K562 (cell line): Measurements from ENCODE around the gene KASH5. TPM values are rescaled to one million over a fixed set of nuclear protein-coding genes. Genes with fewer than 3 reads are reported as not detected.

Experiments
- ATAC-seq: fragments of 200-7000 bp; cut with Tn5 transposase; 3 replicates; pipeline ENCODE4 v1.9.1; 2020; ENCODE audit warnings: moderate library complexity
- BruUV-seq: library from RNA; stranded (reverse); fragments of 400-500 nt; replicated peaks from 2 replicates; lab custom pipeline; 2021; lab: Mats Ljungman, UMichigan
- CTCF ChIA-PET: fragments of 300-600 bp; formaldehyde crosslinking; extraction: SDS; loops from one replicate; lab custom pipeline; 2021; ENCODE audit warnings: low intra/inter-chr PET ratio; lab: Yijun Ruan, JAX
- POLR2A ChIA-PET: fragments of 300-600, 350-650 bp; sonication (Branson Sonifier 250); formaldehyde crosslinking; extraction: SDS; loops from one replicate; lab custom pipeline; 2021; ENCODE audit warnings: antibody characterized with exemption, inconsistent platforms; lab: Yijun Ruan, JAX
- DNase-seq, 4 experiments: peaks; one replicate each; pipeline versions ENCODE4 v3.0.0 to v3.0.0-alpha.2; 2011 to 2018; ENCODE audit warnings: low spot score in 3 of 4, mixed read lengths in 3 of 4; ENCODE audit errors: extremely low read depth in 1 of 4
- FAIRE-seq: peaks from 2 replicates; lab custom pipeline; 2011; peaks lifted over from hg19 to GRCh38; lab: Jason Lieb, UNC
- H2AFZ ChIP-seq: 2 replicates; pipeline ENCODE4 v1.6.0; 2011; ENCODE audit warnings: low read depth, low read length, control low read depth, inconsistent platforms
- H3K27ac ChIP-seq: fragments of 200-600 bp; 3 replicates; pipeline ENCODE4 v1.8.0; 2011; ENCODE audit warnings: low read depth, mild to moderate bottlenecking, control low read depth, inconsistent platforms, low read length, moderate library complexity, mixed read lengths; ENCODE audit errors: extremely low read depth
- H3K27me3 ChIP-seq, 2 experiments: fragments of 300-600 bp in 1 of 2; 2 replicates in 1 of 2; 3 replicates in 1 of 2; pipeline versions ENCODE4 v1.6.0 to v1.8.0; 2011; ENCODE audit warnings: inconsistent platforms in 2 of 2, low read length in 2 of 2, mild to moderate bottlenecking in 1 of 2, mixed read lengths in 1 of 2, moderate library complexity in 1 of 2; ENCODE audit not compliant: control insufficient read depth in 2 of 2, insufficient read depth in 2 of 2
- H3K36me3 ChIP-seq: fragments of 300-600 bp; 3 replicates; pipeline ENCODE4 v1.8.0; 2011; ENCODE audit warnings: mild to moderate bottlenecking, low read length, inconsistent platforms; ENCODE audit not compliant: control insufficient read depth, insufficient read depth
- H3K4me1 ChIP-seq, 2 experiments: fragments of 200-600 bp in 1 of 2; replicated peaks in 1 of 2; 2 replicates in 1 of 2; 3 replicates in 1 of 2; pipeline versions ENCODE4 v1.5.1 to v1.8.0; 2011; ENCODE audit warnings: inconsistent platforms in 2 of 2, low read length in 2 of 2, mild to moderate bottlenecking in 1 of 2, mixed read lengths in 1 of 2, moderate library complexity in 1 of 2; ENCODE audit not compliant: control insufficient read depth in 2 of 2, insufficient read depth in 2 of 2
- H3K4me2 ChIP-seq: 2 replicates; pipeline ENCODE4 v1.6.1; 2011; ENCODE audit warnings: low read length, control low read depth, inconsistent platforms, mixed read lengths; ENCODE audit not compliant: insufficient read depth
- H3K4me3 ChIP-seq: fragments of 200-600 bp; sonication (generic), shearing (Covaris generic); 2 replicates; pipeline ENCODE4 v1.5.1; 2016; ENCODE audit warnings: control low read depth, inconsistent platforms
- H3K79me2 ChIP-seq: fragments of 200-600 bp; 3 replicates; pipeline ENCODE4 v1.8.0; 2011; ENCODE audit warnings: low read length, inconsistent platforms; ENCODE audit not compliant: control insufficient read depth, insufficient read depth
- H3K9ac ChIP-seq, 2 experiments: 2 replicates each; pipeline versions ENCODE4 v1.6.0 to v1.6.1; 2011; ENCODE audit warnings: low read depth in 2 of 2, low read length in 2 of 2, control low read depth in 1 of 2, inconsistent platforms in 1 of 2, mild to moderate bottlenecking in 1 of 2, mixed read lengths in 1 of 2; ENCODE audit not compliant: insufficient read depth in 1 of 2
- H3K9me1 ChIP-seq: one replicate; pipeline ENCODE4 v1.6.0; 2011; ENCODE audit warnings: inconsistent platforms, mild to moderate bottlenecking, low read length, moderate library complexity; ENCODE audit not compliant: control insufficient read depth, insufficient read depth
- H3K9me3 ChIP-seq: replicated peaks from 2 replicates; pipeline ENCODE4 v1.5.1; 2011; ENCODE audit warnings: low read depth, low read length, inconsistent platforms; ENCODE audit not compliant: control insufficient read depth, insufficient read depth
- H4K20me1 ChIP-seq: replicated peaks from 2 replicates; pipeline ENCODE4 v1.6.1; 2011; ENCODE audit warnings: low read length, inconsistent platforms, mixed read lengths; ENCODE audit not compliant: control insufficient read depth, insufficient read depth
- ARID1B ChIP-seq: fragments of 450-650 bp; IDR thresholded peaks from 2 replicates; pipeline ENCODE4 v1.6.1; 2016; ENCODE audit warnings: antibody characterized with exemption, mild to moderate bottlenecking, inconsistent platforms
- ARNT ChIP-seq, 2 experiments: fragments of 450-650 bp; IDR thresholded peaks; 2 replicates each; pipeline ENCODE4 v1.6.1; 2016; ENCODE audit warnings: mild to moderate bottlenecking in 1 of 2
- FOXP4 ChIP-seq: sonication (generic); formaldehyde crosslinking; IDR thresholded peaks from 2 replicates; pipeline ENCODE4 v1.8.0; 2022; ENCODE audit warnings: mild to moderate bottlenecking, missing genetic modification reagents, borderline replicate concordance
- GTF2A2 ChIP-seq: IDR thresholded peaks from 2 replicates; pipeline ENCODE4 v1.6.1; 2016; ENCODE audit warnings: mild to moderate bottlenecking, missing genetic modification characterization, missing compliant biosample characterization
- JUND ChIP-seq, 2 experiments: IDR thresholded peaks; 2 replicates in 1 of 2; 3 replicates in 1 of 2; pipeline ENCODE4 v1.6.1; 2011; ENCODE audit warnings: borderline replicate concordance in 2 of 2, low read depth in 2 of 2, low read length in 2 of 2, improper control_type of control experiment in 1 of 2, missing biosample characterization in 1 of 2, missing genetic modification characterization in 1 of 2, missing genetic modification reagents in 1 of 2
- L3MBTL2 ChIP-seq: fragments of 450-650 bp; IDR thresholded peaks from 2 replicates; pipeline ENCODE4 v1.6.1; 2016; ENCODE audit warnings: mild to moderate bottlenecking, moderate library complexity
- NFE2 ChIP-seq: IDR thresholded peaks from 2 replicates; pipeline ENCODE4 v1.6.1; 2014; ENCODE audit warnings: antibody characterized with exemption, low read depth
- RBFOX2 ChIP-seq: fragments of 200-400 bp; formaldehyde crosslinking; IDR thresholded peaks from 2 replicates; pipeline ENCODE4 v1.6.1; 2017; ENCODE audit warnings: low read depth, mild to moderate bottlenecking, low read length, moderate library complexity
- STAT5A ChIP-seq: IDR thresholded peaks from 2 replicates; pipeline ENCODE4 v1.6.1; 2012; ENCODE audit warnings: low read length, inconsistent platforms, borderline replicate concordance
- TSC22D4 ChIP-seq: fragments of 450-650 bp; IDR thresholded peaks from 2 replicates; pipeline ENCODE4 v1.6.1; 2016; ENCODE audit warnings: missing genetic modification characterization, missing biosample characterization, control low read depth
- ZFX ChIP-seq: sonication (generic); formaldehyde crosslinking; IDR thresholded peaks from 2 replicates; pipeline ENCODE4 v1.8.0; 2022; ENCODE audit warnings: mild to moderate bottlenecking, missing genetic modification reagents, moderate library complexity
- ZKSCAN8 ChIP-seq: fragments of 200-800 bp; sonication (Bioruptor generic); IDR thresholded peaks from 2 replicates; pipeline ENCODE4 v1.6.1; 2016; ENCODE audit warnings: missing genetic modification characterization, missing compliant biosample characterization
- WGBS: fragments of 100-300 bp; shearing (Covaris generic); methylation state at CpG from one replicate; pipeline ENCODE4 v1.1.6; 2016; ENCODE audit warnings: low coverage, mixed read lengths; ENCODE audit not compliant: insufficient coverage; ENCODE audit errors: missing lambda C conversion rate; 5-methylcytosine and 5-hydroxymethylcytosine counted together
- in situ Hi-C: fragments of 300-500 bp; cut with MboI; formaldehyde crosslinking; loops from 4 replicates; pipeline ENCODE4 v1.15.0; 2018; ENCODE audit warnings: inconsistent platforms, mixed read lengths
- intact Hi-C: fragments of 100-400 bp; cut with micrococcal nuclease; formaldehyde crosslinking; loops from 2 replicates; pipeline ENCODE4 v1.14.2; 2022
- polyA plus RNA-seq, 8 experiments: library from polyadenylated mRNA; depleted of rRNA in 4 of 8; stranded (reverse) in 5 of 8; unstranded in 3 of 8; fragments of >200 nt; fragmentation: Nextera tagmentation in 2 of 8; fragmentation: Illumina TruSeq in 1 of 8; extraction: Ambion mirVana in 2 of 8; extraction: Trizol in 1 of 8; gene quantifications; 2 replicates each; pipeline versions ENCODE4 v1.2.1 to v1.2.3, GENCODE V29; 2011 to 2014; ENCODE audit warnings: inconsistent platforms in 1 of 8, missing spikeins in 1 of 8
- total RNA-seq, 7 experiments: library from RNA; depleted of rRNA in 6 of 7; stranded (reverse); fragments of >200 nt in 6 of 7; fragmentation: Illumina TruSeq in 2 of 7; extraction: Trizol in 2 of 7; gene quantifications; 2 replicates each; pipeline versions ENCODE4 v1.2.1 to v1.2.3, GENCODE V29; 2011 to 2021; ENCODE audit warnings: low replicate concordance in 1 of 7
- TF ChIP-seq, protein P1 (sequence below), 2 experiments: fragments of 450-650 bp in 1 of 2; sonication (generic) in 1 of 2; formaldehyde crosslinking in 1 of 2; IDR thresholded peaks in 1 of 2; conservative IDR thresholded peaks in 1 of 2; 2 replicates each; pipeline versions ENCODE4 v1.6.1 to v1.8.1; 2016 to 2023; ENCODE audit warnings: mild to moderate bottlenecking in 2 of 2, moderate library complexity in 2 of 2, inconsistent platforms in 1 of 2, missing genetic modification reagents in 1 of 2
- TF ChIP-seq, protein P2 (sequence below): sonication (generic); formaldehyde crosslinking; IDR thresholded peaks from 2 replicates; pipeline ENCODE4 v1.9.0; 2022; ENCODE audit warnings: mild to moderate bottlenecking, missing genetic modification reagents

KASH5 gene
- total and polyA plus RNA-seq, 9 of the 15 experiments (the other 6 are each of a cell fraction or from before 2014, with no cell fraction given) = 0.07 to 0.84 (median 0.34) TPM; not detected in 1

DNA sequence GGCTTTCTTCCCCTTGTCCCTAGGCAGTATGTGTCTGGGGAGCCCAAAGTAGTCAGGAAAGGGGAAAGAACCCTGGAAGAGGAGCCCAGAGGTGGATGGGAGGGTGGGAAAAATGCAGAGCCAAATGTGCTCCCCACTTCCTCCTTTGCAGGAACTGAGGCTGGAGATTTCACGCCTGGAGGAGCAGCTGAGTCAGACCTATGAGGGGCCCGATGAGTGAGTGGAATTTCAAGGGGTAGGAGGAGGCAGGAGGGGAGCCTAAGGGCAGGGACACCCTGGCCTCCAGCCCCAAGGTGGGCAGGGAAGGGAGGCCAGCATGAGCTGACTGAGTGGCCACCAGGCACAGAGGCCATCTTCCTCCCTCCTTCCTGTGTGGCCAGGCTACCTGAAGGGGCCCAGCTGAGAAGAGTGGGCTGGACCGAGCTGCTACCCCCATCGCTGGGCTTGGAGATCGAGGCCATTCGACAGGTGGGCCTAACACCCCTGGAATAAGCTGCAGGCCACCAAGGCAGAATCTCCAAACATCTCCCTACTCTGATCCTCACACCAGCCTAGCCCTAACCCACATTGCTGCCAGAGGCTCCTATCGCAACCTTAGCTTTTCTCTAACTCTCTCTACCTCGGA lies 20.9 kb downstream of the KASH5 start:
- H3K4me3 ChIP-seq = no peak overlapping the region
- H4K20me1 ChIP-seq = no peaks in the 10 kb centered on the region
- ATAC-seq = peak; percentile 53
- no peaks in the 10 kb centered on the region for H3K9me1 ChIP-seq
- no TSS peak for BruUV-seq
- ChIA-PET POLR2A (interaction anchor here (0.6 to 2.1 kb wide), 4 partner anchors 9 to 164 kb away, joined by 3 to 14 read pairs (median 4); partner anchors contain the start of gene GFY), CTCF (no interaction called here)
- H2AFZ ChIP-seq = peak overlapping the region; percentile 78
- peak; percentile 23 for FAIRE-seq
- H3K9ac ChIP-seq = peak overlapping the region; percentile 35 to 75; a peak in 3 of 4 replicates
- 46% methylated on average over 8 of the region's 8 CpGs for WGBS
- H3K9me3 ChIP-seq = no peaks in the 10 kb centered on the region
- in situ Hi-C loops = no loop called here
- H3K27me3 ChIP-seq = no peaks in the 10 kb centered on the region
- H3K4me1 ChIP-seq = peaks cover 28 to 40% of the 10 kb centered on the region in 2 experiments
- peak overlapping the region; percentile 33 for H3K4me2 ChIP-seq
- peak in 2 of 4 experiments; percentile 46 to 57 for DNase-seq
- intact Hi-C loops = no loop called here
- peak overlapping the region; percentile 54 for H3K27ac ChIP-seq
- no peaks in the 10 kb centered on the region for H3K36me3 ChIP-seq
- no peaks in the 10 kb centered on the region for H3K79me2 ChIP-seq
- TF ChIP-seq GTF2A2 (no peak), FOXP4 (no peak), STAT5A (no peak), ZKSCAN8 (no peak), ARNT (IDR thresholded peaks at IDR 0.05) (no peak), TSC22D4 (tag) (no peak), JUND (IDR thresholded peaks at IDR 0.05; ENCODE audit: borderline replicate concordance, low read depth, low read length) (peak; percentile 27; the same call in 1 of the 2 replicates), JUND (tag; IDR thresholded peaks at IDR 0.05; ENCODE audit: borderline replicate concordance, low read depth, low read length) (peak; percentile 25; the same call in 1 of the 3 replicates), RBFOX2 (0 out of 2 replicates have a peak, but pooled peaks have one; percentile 35), NFE2 (peak; percentile 52; the same call in 1 of the 2 replicates), L3MBTL2 (0 out of 2 replicates have a peak, but pooled peaks have one; percentile 16), ZFX (CRISPR knock-in tag) (peak; percentile 33; the same call in 1 of the 2 replicates), ARID1B (no peak)
- TF ChIP-seq, protein P1, sequence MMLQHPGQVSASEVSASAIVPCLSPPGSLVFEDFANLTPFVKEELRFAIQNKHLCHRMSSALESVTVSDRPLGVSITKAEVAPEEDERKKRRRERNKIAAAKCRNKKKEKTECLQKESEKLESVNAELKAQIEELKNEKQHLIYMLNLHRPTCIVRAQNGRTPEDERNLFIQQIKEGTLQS (IDR thresholded peaks at IDR 0.05) = peak; percentile 3; the same call in 1 of the 2 replicates
- TF ChIP-seq, protein P1 (CRISPR knock-in tag; conservative IDR thresholded peaks at IDR 0.05) = no peak
- TF ChIP-seq, protein P2, sequence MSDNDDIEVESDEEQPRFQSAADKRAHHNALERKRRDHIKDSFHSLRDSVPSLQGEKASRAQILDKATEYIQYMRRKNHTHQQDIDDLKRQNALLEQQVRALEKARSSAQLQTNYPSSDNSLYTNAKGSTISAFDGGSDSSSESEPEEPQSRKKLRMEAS (CRISPR knock-in tag) = peak; percentile 45; the same call in 1 of the 2 replicates
